ENCODE data around the gene EPOP. TPM values are rescaled to one million over a fixed set of nuclear protein-coding genes. Genes with fewer than 3 reads are reported as not detected.
A peak's percentile ranks its signal among the peaks of the same experiment; 100 is the strongest.

The EPOP gene
- total and polyA plus RNA-seq, 2 donors (not counting 1 experiment from before 2014, with no cell fraction given) = 0.14 to 0.33 TPM

DNA sequence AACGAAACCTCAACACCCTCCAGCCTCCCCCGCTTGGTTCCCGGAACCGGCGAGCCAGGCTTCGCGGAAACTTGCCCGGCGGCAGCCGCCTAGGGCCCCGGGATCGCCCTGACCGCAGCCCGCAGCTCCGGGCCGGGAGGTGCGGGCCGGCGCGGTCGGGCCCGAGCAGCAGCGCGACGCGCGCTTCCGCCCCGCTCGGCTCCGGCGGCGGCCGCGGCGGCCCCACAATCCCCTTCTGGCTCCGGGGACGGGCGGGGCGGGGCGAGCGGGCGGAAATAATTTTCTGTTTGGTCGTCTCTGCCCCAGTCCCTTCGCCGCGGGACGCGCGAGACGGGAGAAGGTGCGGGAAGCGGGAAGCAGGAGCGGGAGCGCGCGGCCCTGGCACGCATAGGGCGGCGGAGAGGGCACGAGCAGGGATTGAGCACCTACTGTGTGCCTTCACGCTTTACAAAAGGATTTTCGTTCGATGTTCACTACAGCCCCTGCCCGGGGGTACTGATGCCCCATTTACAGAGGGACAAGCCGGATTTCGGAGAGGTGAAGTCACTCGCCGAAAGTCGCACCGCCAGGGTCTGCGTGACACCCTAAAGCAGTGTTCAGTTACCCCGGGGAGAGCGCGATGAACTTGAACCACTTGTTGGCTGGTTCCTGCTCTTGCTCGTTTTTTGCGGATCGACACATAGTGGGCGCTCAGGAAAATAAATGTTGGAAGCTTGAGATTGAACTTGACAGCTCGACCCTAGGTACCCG is 27.6 kb upstream of the EPOP start:
- Histone ChIP-seq H4K20me1 (ENCODE audit: control insufficient read depth, extremely low read depth, insufficient read depth, low read length) (no peaks in the 10 kb centered on the region), H3K4me1 (ENCODE audit: control insufficient read depth, extremely low read depth, insufficient read depth, low read length) (peaks cover 9% of the 10 kb centered on the region), H3K79me2 (ENCODE audit: control insufficient read depth, insufficient read depth, low read length) (peaks cover 2% of the 10 kb centered on the region), H3K9ac (ENCODE audit: insufficient read depth, low read length) (peak overlapping the region; percentile 63), H3K27ac (ENCODE audit: insufficient read depth, low read length) (peak overlapping the region; percentile 70), H3K36me3 (ENCODE audit: control insufficient read depth, insufficient read depth, low read length) (no peaks in the 10 kb centered on the region), H2AFZ (ENCODE audit: low read length) (peak overlapping the region; percentile 66), H3K9me3 (ENCODE audit: control insufficient read depth, insufficient read depth, low read depth, low read length) (no peaks in the 10 kb centered on the region), H3K4me3 (replicated peaks in 1 of 4; ENCODE audit: control extremely low read depth in 1 of 4, insufficient read depth in 1 of 4, low read depth in 3 of 4, low read length in 4 of 4) (peak overlapping the region; percentile 60 to 81 (median 68)), H3K27me3 (ENCODE audit: control insufficient read depth, insufficient read depth, low read length) (no peaks in the 10 kb centered on the region), H3K4me2 (ENCODE audit: extremely low read depth, insufficient read depth, low read length) (peak overlapping the region; percentile 91)
- DNase-seq (ENCODE audit: low read depth in 2 of 2) = peak; percentile 82 to 83
- TF ChIP-seq, protein P1, sequence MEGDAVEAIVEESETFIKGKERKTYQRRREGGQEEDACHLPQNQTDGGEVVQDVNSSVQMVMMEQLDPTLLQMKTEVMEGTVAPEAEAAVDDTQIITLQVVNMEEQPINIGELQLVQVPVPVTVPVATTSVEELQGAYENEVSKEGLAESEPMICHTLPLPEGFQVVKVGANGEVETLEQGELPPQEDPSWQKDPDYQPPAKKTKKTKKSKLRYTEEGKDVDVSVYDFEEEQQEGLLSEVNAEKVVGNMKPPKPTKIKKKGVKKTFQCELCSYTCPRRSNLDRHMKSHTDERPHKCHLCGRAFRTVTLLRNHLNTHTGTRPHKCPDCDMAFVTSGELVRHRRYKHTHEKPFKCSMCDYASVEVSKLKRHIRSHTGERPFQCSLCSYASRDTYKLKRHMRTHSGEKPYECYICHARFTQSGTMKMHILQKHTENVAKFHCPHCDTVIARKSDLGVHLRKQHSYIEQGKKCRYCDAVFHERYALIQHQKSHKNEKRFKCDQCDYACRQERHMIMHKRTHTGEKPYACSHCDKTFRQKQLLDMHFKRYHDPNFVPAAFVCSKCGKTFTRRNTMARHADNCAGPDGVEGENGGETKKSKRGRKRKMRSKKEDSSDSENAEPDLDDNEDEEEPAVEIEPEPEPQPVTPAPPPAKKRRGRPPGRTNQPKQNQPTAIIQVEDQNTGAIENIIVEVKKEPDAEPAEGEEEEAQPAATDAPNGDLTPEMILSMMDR (conservative IDR thresholded peaks at IDR 0.05 in 1 of 2, IDR thresholded peaks at IDR 0.05 in 1 of 2; ENCODE audit: low read depth in 1 of 2, low read length in 2 of 2) = no peak
- no peak for TF ChIP-seq EZH2 (IDR thresholded peaks at IDR 0.05; ENCODE audit: low read length, missing control alignments)

DNA sequence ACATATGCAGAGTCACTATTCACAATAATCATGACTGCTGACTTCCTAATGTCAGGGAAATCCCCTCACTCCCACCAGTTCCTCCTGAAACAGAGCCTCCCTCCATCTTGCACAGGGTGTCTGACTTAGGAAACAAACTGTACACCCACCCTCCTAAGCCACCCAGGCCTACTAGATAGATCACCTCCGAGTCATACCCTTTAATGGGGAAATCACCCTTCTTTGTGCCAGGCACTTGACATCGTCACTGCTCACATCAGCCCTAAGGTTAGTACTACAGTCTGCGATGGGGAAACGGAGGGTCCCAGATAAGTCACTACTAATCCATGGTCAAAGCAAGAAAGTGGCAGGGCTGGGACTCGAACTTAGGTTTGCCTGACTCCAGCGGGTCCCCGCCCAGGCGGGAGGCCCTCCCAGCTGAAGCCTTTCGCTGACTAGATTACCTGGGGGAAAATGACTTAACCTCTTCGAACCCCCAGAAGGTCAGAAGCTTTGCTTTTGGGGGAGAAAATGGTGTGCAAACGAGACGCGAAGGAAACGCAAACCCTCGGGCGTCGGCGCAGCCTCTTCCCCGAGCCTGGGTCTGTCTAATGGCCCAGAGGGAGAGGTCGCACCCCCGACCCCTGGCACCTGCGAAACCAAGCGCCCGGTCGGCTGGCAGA is 26.9 kb upstream of the EPOP start:
- no peaks in the 10 kb centered on the region for H3K36me3 ChIP-seq (ENCODE audit: control insufficient read depth, insufficient read depth, low read length)
- peak overlapping the region; percentile 63 for H3K9ac ChIP-seq (ENCODE audit: insufficient read depth, low read length)
- H4K20me1 ChIP-seq (ENCODE audit: control insufficient read depth, extremely low read depth, insufficient read depth, low read length) = no peaks in the 10 kb centered on the region
- H3K9me3 ChIP-seq (ENCODE audit: control insufficient read depth, insufficient read depth, low read depth, low read length) = no peaks in the 10 kb centered on the region
- peak overlapping the region; percentile 90 for H3K4me2 ChIP-seq (ENCODE audit: extremely low read depth, insufficient read depth, low read length)
- no peaks in the 10 kb centered on the region for H3K27me3 ChIP-seq (ENCODE audit: control insufficient read depth, insufficient read depth, low read length)
- H2AFZ ChIP-seq (ENCODE audit: low read length) = peak overlapping the region; percentile 66
- DNase-seq (ENCODE audit: low read depth in 2 of 2) = peak in 1 of 2 donors; percentile 26
- peaks cover under 1% of the 10 kb centered on the region for H3K79me2 ChIP-seq (ENCODE audit: control insufficient read depth, insufficient read depth, low read length)
- H3K27ac ChIP-seq (ENCODE audit: insufficient read depth, low read length) = peak overlapping the region; percentile 51
- no peak for TF ChIP-seq EZH2 (IDR thresholded peaks at IDR 0.05; ENCODE audit: low read length, missing control alignments)
- TF ChIP-seq, protein P1 (conservative IDR thresholded peaks at IDR 0.05 in 1 of 2, IDR thresholded peaks at IDR 0.05 in 1 of 2; ENCODE audit: low read depth in 1 of 2, low read length in 2 of 2) = no peak
- H3K4me3 ChIP-seq (replicated peaks in 1 of 4; ENCODE audit: control extremely low read depth in 1 of 4, insufficient read depth in 1 of 4, low read depth in 3 of 4, low read length in 4 of 4) = peak overlapping the region; percentile 55 to 81 (median 64)
- H3K4me1 ChIP-seq (ENCODE audit: control insufficient read depth, extremely low read depth, insufficient read depth, low read length) = peaks cover 6% of the 10 kb centered on the region

DNA sequence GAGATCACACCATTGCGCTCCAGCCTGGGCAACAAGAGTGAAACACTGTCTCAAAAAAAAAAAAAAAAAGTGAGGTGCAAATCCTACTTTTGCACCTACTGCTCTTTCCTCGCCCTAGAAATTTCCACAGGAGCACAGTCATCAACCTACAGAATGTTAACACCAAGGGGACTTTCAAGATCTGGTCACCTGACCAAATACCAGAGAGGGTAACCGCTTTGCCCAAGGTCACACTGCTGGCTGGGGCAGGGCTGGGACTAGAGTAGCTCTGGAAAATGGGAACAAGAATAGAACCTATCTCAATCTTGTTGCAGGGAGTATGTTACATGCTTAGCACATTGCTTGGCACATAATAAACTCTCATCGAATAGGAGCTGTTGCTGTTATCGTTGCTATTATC is 24.0 kb upstream of the EPOP start:
- no peak overlapping the region for H2AFZ ChIP-seq (ENCODE audit: low read length)
- no peaks in the 10 kb centered on the region for H4K20me1 ChIP-seq (ENCODE audit: control insufficient read depth, extremely low read depth, insufficient read depth, low read length)
- no peak overlapping the region for H3K4me2 ChIP-seq (ENCODE audit: extremely low read depth, insufficient read depth, low read length)
- H3K79me2 ChIP-seq (ENCODE audit: control insufficient read depth, insufficient read depth, low read length) = no peaks in the 10 kb centered on the region
- DNase-seq (ENCODE audit: low read depth in 2 of 2) = no peak
- no peaks in the 10 kb centered on the region for H3K27me3 ChIP-seq (ENCODE audit: control insufficient read depth, insufficient read depth, low read length)
- no peaks in the 10 kb centered on the region for H3K36me3 ChIP-seq (ENCODE audit: control insufficient read depth, insufficient read depth, low read length)
- no peaks in the 10 kb centered on the region for H3K9me3 ChIP-seq (ENCODE audit: control insufficient read depth, insufficient read depth, low read depth, low read length)
- no peak overlapping the region for H3K27ac ChIP-seq (ENCODE audit: insufficient read depth, low read length)
- no peak overlapping the region for H3K9ac ChIP-seq (ENCODE audit: insufficient read depth, low read length)
- H3K4me3 ChIP-seq (replicated peaks in 1 of 4; ENCODE audit: control extremely low read depth in 1 of 4, insufficient read depth in 1 of 4, low read depth in 3 of 4, low read length in 4 of 4) = no peak overlapping the region
- TF ChIP-seq, protein P1 (conservative IDR thresholded peaks at IDR 0.05 in 1 of 2, IDR thresholded peaks at IDR 0.05 in 1 of 2; ENCODE audit: low read depth in 1 of 2, low read length in 2 of 2) = no peak
- H3K4me1 ChIP-seq (ENCODE audit: control insufficient read depth, extremely low read depth, insufficient read depth, low read length) = peaks cover 8% of the 10 kb centered on the region

All from fibroblast of lung (primary cell).